Lower leg skin (tissue), 3 donors: ENCODE data around the gene BEAN1.

Experiments
- POLR2A ChIP-seq, 2 donors: fragments of 450-650 bp; IDR thresholded peaks; one replicate each; pipeline ENCODE4 v1.6.1; 2016 to 2017; ENCODE audit warnings: antibody characterized with exemption in 2 of 2, mild to moderate bottlenecking in 1 of 2, moderate library complexity in 1 of 2
- TF ChIP-seq, protein P1 (sequence below), 3 donors: fragments of 450-650 bp; IDR thresholded peaks; one replicate each; pipeline ENCODE4 v1.5.1; 2016; ENCODE audit warnings: antibody characterized with exemption in 3 of 3, mild to moderate bottlenecking in 3 of 3, moderate library complexity in 2 of 3

DNA sequence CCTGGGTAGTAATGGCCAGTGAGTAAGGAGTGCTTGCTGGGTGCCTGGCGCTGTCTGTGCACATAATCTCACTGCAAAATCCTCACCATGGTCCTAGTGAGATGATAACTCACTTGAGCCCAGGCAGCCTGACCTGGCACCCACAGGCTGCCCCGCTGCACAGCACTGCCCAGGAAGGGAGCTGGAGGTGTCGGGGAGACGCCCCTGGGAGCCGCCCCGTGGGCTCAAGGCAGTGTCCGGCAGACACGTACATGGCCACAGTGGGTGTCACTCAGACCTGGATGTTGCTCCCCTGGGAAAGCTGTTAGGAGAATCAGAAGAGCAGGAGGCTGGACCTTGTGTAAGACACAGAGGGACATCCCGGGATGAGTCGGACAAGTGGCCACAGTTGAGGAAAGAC, 44.2 kb downstream of the BEAN1 start:
- TF ChIP-seq, protein P1, sequence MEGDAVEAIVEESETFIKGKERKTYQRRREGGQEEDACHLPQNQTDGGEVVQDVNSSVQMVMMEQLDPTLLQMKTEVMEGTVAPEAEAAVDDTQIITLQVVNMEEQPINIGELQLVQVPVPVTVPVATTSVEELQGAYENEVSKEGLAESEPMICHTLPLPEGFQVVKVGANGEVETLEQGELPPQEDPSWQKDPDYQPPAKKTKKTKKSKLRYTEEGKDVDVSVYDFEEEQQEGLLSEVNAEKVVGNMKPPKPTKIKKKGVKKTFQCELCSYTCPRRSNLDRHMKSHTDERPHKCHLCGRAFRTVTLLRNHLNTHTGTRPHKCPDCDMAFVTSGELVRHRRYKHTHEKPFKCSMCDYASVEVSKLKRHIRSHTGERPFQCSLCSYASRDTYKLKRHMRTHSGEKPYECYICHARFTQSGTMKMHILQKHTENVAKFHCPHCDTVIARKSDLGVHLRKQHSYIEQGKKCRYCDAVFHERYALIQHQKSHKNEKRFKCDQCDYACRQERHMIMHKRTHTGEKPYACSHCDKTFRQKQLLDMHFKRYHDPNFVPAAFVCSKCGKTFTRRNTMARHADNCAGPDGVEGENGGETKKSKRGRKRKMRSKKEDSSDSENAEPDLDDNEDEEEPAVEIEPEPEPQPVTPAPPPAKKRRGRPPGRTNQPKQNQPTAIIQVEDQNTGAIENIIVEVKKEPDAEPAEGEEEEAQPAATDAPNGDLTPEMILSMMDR (IDR thresholded peaks at IDR 0.05) = no peak
- no peak for TF ChIP-seq POLR2A (IDR thresholded peaks at IDR 0.05)
